HEK293T (cell line): Measurements from ENCODE around the gene PDCD1LG2.

Experiments used
- BHLHE40 ChIP-seq: fragments of 450-650 bp; IDR thresholded peaks from 2 replicates; pipeline ENCODE4 v1.6.1; 2016; ENCODE audit warnings: mild to moderate bottlenecking, moderate library complexity, borderline replicate concordance
- FOXA1 ChIP-seq: fragments of 450-650 bp; IDR thresholded peaks from 2 replicates; pipeline ENCODE4 v1.6.1; 2016; ENCODE audit warnings: mild to moderate bottlenecking
- FOXK2 ChIP-seq: fragments of 450-650 bp; IDR thresholded peaks from 2 replicates; pipeline ENCODE4 v1.6.1; 2016; ENCODE audit warnings: mild to moderate bottlenecking
- HDGF ChIP-seq: fragments of 450-650 bp; IDR thresholded peaks from 2 replicates; pipeline ENCODE4 v1.6.1; 2017; ENCODE audit warnings: antibody characterized with exemption, borderline replicate concordance
- L3MBTL2 ChIP-seq: fragments of 450-650 bp; conservative IDR thresholded peaks from 2 replicates; pipeline ENCODE4 v1.6.1; 2016; ENCODE audit warnings: mild to moderate bottlenecking
- NFRKB ChIP-seq: fragments of 450-650 bp; IDR thresholded peaks from 2 replicates; pipeline ENCODE4 v1.6.1; 2016; ENCODE audit warnings: mild to moderate bottlenecking, moderate library complexity
- SP1 ChIP-seq: fragments of 450-650 bp; IDR thresholded peaks from 2 replicates; pipeline ENCODE4 v1.6.1; 2017
- SUZ12 ChIP-seq: fragments of 450-650 bp; IDR thresholded peaks from 2 replicates; pipeline ENCODE4 v1.6.1; 2016; ENCODE audit warnings: mild to moderate bottlenecking
- TARDBP ChIP-seq: fragments of 450-650 bp; IDR thresholded peaks from 2 replicates; pipeline ENCODE4 v1.6.1; 2016

- TF ChIP-seq FOXK2 (no peak), TARDBP (no peak), HDGF (no peak), FOXA1 (no peak), BHLHE40 (no peak), SP1 (no peak), L3MBTL2 (no peak), SUZ12 (no peak), NFRKB (no peak)
These were observed 39.5 kb upstream of the PDCD1LG2 start for GRCh38 chr9:5470816-5471215.
